Measurements from ENCODE around the gene CIZ1.
A peak's percentile ranks its signal among the peaks of the same experiment; 100 is the strongest.
"Not testable (repeated sequence)": the region's sequence is repeated elsewhere in the genome, so short reads cannot be mapped to it uniquely, and the experiment has no call there.

The CIZ1 gene

DNA sequence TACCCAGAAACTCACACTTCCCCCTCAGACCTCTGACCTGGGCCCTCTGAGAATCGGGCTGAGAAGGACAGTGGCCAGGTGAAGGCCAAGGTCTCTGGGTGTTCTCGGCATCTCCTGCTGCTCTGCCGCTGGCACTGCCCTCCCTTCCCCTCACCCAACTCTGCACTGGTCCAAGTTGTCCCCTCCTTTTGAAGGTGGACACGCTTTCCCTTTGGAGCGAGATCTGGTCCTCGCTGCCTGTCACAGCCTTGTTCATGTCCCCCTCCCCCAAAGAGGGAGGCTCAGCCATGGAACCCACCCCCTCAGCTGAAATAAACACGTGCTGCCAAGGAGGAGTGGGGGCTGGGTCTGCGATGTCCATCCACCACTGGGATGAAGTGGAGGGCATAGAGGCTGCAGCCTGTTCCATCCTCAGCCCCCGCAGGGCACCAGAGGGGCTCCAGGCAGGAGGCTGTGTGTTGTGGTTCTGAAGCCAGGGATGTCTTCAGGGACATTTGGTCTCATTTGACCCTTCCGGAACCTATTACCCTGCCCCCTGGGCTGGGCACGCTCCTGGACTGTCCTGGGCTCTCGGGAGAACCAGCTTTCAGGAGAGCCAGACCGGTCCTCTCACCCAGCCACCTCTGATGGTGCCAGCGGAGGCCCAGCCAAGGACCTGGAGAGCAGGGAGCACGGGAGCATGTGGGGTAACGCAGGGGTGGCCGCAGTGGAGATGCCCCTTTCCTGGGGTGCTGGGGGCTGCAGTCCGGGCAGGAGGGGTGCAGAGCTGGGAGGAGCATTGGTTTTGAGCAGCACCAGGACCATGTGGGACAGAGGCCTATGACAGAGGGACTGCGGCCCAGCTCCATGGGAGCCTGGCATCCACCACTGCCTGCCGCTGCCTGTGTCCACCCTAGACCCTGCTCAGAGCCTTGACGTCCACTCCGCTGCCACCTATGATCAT is 46.9 kb downstream of the CIZ1 start:
- no peak for DNase-seq

DNA sequence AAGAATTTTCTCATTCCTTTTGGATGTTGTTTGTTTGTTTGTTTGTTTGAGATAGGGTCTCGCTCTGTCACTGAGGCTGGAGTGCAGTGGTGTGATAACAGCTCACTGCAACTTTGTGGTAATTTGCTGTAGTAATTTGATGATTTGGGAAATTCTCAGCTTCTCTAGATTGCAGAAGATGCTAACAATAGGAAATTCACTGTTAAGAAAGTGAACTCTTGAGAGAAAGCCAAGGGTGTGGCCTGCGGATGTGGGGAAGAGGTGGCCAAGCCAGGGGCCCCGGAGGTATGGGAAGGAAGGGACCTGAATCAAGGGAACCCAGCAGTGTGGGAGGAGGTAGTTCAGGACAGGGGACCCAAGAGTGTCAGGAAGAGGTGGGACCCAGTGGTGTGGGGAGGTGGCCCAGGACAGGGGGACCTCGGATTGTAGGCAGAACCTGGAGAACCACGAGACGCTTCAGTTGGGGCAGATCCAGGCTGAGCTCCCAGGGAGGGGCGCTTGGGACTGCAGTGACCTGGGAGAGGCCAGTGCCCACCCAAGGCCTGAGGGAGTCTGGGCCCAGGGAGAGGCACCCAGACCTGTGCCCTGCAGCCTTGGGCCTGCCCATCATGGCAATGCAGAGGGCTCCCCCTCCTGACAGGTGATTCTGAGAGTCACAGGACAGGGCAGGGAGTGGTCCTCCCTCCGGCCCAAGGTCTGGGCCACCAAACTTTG is 47.7 kb downstream of the CIZ1 start:
- DNase-seq, result no peak

DNA sequence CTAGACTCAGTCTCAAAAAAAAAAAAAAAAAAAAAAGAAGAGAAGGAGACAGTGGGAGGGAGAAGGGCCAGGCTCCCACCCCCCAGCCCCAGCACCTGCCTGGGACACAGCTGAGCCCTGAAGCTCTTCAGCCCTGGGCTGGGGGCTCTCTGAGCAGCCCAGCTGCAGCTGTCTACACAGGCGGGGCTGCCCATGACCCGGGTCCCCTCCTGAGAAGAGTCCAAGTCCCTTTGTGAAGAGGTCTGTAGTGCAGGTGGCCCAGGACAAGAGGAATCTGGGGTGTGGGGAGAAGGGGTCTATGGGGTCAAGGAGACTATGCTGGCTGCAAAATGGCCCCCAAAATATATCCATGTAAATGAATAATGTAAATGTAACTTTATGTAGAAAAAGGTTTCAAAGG is 48.8 kb downstream of the CIZ1 start:
- no peak for DNase-seq

DNA sequence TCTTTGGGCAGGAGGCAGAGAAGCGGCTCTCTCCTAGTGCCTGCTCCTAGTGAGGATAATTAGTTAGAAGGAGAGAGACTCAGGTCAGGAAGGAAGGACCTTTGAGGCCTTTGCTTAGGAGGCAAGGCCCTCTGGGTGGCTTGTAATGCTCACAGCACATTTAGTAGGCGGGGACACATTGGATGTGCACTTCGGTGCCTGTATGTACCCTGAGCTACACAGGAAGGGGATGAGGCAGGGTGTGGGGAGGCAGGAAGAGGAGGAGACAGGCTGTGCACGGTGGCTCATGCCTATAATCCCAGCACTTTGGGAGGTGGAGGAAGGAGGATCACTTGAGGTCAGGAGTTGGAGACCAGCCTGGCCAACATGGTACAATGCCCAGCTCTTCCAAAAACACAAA is 49.3 kb downstream of the CIZ1 start:
- DNase-seq, result no peak

DNA sequence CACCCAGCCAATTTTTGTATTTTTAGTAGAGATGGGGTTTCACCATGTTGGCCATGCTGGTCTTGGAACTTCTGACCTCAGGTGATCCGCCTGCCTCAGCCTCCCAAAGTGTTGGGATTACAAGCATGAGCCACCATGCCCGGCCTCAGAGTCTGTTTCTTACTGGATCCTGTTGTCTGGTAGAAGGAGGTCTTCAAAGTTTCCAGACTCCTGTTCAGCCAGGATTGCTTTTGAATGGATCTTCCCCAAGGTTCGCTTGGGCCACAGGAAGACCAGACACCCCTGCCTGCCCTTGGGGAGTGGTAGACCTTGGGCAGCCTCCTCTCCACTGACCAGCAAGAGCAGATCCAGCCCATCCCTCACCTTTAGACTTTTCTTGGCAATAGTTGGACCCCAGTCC is 49.8 kb downstream of the CIZ1 start:
- DNase-seq, result no peak

DNA sequence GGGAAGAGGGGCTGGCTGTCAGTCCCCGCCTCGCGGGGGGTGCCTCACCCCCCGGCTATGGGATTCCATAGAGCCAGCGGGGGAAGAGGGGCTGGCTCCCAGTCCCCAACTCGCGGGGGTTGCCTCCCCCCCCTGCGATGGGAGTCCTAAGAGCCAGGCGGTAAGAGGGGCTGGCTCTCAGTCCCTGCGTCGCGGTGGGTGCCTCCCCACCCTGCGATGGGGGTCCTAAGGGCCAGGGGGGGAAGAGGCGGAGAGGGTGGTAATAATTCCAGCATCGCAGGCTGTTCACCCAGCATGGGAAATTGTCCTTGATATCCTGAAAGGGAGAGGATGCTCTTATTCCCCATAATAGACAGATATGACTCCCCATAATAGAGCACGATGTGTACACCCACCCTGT is 51.8 kb downstream of the CIZ1 start:
- no peak for DNase-seq

DNA sequence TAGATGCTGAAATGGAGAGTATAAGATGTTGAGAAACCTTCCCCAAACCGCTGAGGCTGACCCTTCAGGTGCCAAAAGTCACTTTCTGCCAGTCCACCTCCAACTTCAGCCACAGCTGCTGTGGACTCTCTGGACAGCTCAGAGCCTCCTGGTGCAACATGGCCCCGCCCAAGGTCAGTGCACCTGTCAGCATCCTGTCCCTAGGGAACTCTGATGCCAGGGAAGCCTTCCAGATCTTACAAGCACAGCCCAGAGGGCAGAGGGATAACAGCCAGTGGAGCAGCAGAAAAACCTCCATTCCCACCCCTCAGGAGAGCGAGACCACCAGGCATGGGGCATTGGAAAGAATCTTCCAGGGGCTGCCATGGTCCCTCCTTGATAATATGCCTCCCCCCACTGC is 53.4 kb downstream of the CIZ1 start:
- DNase-seq, result no peak

DNA sequence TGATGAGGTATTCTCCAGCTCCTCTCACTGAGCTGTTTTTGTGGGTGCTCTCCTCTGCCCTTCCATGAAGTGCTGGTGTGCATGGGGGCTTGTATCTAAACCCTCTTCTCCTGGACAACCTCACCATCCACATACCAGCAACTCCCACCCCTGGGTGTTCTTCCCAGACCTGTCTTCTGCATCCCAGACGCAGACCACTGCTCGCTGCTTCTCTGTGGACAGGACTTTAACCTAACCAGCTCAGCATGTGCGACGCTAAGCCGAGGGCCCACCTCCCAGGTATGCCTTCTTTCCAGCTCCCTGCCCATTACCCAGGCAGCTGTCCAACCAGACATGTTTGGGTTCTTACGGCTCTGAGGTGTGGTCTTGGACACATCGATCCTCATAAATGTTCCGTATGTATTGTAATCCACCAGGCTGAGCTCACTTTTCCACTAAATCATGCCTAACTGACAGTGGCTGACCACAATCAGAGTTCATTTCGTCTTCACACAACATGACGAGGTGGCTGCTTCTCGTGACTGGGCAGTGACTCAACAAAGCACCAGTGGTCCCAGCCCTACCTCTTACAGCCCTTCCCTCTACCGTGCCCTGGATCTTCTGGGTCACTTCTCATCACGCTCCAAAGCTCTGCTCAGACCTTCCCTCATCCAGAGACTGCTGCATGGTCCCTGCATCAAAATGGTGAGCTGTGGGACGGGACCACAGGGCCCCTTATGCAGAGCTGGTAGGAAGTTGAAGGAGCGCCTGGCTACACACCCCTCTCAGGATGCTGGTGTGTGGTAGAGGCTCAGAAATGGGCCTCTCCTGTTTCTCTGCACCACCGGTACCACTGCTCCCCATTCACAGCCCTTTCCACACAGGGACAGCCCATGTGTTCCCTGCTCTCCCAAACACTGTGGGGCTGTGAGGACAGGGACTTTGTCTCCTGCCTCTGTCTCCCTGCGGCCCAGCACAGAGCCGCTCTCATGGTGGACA is 54.3 kb downstream of the CIZ1 start:
- no peak for DNase-seq

DNA sequence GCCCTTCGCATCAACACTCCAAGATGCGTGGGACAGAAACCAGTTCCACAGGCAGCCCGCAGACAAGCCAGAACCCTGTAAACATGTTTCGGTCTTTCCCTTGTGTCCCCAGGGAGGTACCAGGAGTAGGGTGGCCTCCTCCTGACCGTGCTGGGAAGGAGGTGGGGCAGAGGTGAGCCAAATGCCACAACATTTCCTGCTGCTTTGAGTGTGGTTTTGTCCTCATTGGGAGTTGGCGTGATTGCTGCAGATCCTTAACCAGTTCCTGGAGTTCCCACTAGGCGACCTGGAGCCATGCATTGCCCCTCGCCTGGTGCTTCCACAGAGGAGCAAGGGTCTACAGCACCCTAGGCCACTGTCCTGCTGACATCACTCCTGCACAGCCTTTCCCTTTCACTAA is 55.8 kb downstream of the CIZ1 start:
- DNase-seq, result not testable (repeated sequence)

DNA sequence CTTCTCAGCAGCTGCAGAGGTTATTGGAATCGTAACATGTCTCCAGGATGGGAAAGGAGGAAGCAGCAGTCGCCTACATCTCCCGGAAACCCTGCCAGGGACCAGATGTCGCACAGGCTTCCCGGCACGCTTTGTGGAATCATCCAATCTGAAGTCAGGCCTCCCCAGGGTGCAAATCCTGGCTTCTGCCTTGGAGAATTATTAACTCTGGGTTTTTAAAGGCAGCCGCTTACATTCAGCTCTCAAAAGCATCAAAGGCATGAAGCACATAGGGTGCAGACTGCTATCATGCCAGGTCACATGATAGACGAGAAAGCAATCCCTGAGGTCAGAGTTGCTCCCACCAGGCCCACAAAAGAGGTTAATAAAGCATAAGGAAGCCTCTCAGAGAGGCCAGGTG is 59.2 kb downstream of the CIZ1 start:
- DNase-seq, result not testable (repeated sequence)

DNA sequence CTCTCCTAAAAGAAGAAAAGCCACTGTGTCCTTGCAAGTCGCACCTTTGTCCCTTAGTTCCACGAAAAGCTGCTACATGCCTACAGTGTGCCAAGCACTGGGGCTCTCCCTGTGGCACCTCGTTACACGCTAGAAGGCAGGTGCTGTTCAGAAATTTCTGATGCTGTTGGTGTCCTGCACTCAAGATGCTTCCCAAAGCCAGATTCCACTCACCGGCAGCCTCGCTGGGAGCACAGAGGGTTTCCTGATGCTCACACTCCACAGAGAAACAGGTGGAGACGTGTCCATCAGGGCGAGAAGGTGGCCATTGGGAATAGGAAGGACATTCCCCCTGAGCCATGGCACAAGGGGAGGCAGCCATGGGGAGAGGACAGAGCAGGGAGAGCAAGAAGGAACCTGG is 60.0 kb downstream of the CIZ1 start:
- DNase-seq, result not testable (repeated sequence)

DNA sequence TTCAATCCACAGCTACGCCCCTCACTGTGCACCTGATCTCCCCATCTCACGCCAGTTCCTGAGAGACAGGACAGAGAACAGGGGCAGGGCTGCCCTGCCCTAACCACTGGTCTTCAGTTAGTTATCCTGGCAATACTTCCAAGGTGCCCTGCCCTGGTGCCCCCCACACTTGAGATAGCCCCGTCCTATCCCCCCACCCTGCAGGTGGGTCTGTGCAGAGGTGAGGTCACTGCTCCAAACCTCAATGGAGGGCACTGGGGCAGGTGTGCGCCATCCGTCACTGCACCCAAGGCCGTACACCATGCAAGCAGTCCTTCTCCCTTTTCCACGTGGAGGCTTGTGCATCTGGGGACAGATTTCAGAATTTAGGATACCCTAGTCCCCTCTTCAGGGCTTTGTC is 60.7 kb downstream of the CIZ1 start:
- not testable (repeated sequence) for DNase-seq

DNA sequence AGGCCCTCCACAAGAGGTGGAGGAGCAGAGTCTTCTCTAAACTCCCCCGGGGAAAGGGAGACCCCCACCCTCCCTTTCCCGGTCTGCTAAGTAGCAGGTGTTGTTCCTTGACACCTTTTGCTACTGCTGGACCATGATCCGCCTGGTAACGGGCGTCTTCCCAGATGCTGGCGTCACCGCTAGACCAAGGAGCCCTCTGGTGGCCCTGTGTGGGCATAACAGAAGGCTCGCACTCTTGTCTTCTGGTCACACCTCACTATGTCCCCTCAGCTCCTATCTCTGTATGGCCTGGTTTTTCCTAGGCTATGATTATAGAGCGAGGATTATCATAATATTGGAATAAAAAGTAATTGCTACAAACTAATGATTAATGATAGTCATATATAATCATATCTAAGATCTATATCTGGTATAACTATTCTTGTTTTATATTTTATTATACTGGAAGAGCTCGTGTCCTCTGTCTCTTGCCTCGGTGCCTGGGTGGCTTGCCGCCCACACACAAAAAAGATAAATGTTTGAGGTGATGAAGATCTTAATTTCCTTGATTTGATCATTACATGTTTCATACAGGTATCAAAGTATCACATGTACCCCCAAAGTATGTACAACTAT is 61.3 kb downstream of the CIZ1 start:
- DNase-seq, result not testable (repeated sequence)

DNA sequence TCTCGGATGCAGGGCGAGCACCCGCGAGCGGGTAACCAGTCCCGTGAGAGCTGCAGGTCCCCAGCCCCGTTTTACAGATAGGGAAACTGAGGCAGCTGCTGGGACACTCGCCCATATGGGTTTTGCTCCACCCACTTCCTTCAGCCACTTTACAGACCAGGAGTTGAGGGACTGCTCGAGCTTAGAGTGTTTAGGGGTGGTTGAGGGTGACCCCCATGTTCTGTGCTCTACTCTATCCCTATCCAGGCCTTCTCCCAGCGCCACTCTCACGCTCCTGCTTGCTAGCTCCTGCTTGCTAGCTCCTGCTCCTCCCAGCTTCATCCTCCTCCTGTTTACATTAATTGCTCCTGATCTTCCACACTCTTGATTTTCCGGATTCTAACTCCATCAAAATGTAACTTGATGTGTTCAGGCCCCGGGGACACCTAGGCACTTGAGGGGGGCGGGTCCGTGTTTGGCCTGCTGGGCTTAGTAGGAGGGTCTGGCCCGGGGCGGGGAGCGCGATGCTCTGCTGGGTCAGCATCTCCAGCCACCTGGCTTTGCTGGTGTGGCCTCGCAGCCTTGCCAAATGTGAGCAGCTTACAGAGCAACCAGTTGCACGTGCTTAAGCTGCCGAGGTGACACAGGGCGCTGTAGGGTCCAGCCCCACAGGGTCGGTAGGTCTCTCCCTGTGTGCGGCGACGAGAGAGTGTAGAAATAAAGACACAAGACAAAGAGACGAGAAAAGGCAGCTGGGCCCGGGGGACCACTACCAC is 62.4 kb downstream of the CIZ1 start:
- no peak for DNase-seq

DNA sequence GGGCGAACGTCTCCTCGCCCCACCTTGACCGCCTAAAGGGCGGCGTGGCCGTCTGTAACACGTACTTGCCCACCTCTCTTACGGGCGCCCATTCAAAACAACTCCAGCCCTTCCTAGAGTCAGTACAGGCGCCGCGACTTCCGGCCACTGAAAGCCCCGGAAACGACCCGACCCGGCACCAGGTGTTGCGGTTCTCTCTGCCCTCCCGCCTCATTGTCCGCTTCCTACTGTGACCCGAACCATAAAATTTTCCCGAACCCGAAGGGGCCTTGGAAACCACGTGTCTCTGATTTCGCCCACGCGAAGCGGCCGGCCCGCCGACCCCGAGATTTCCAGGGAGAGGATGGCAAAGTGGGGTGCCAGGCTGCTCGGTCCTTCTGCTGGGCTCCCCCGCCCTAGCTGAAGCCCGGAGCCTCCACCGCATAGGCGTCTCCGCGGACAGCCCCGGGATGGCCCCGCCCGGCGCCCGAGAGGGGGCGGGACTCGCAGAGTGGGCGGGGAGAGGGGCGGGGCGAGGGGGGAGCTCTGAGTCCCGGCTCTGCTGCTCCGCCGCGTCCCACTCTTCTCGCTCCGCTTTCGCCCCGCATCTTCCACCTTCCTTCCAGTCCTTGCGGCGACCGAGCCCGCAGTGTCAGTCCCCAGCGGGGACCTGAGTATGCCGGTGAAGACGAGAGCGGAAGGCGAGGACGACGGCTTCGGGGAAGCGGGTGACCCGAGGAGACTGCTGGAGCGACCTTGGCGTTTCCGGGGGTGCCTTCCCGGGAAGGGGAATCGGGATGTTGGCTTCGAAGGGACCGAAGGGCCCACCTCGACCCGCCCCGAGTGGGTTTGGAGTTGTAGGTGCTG is 63.2 kb downstream of the CIZ1 start:
- DNase-seq, result peak; percentile 72

DNA sequence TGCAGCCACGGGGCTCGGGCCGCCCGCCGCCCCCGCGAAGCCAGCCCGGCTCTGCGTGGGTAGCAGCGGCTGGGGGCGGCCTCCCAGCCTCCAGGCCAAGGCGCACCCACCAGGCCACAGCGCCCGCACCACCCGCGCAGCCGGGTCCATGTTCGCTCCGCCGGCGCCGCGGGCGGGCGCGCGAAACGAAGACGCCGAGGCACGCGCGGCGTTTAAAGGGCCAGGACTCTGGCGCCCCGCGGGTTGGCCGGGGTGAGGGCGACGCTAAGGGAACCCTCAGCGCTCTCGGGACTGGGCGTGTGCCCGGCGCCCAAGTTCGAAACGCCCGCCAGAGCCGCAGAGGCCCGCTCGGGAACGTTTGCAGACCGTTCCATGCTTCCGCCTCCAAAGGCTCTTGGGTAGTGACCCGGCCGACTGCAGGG is 63.8 kb downstream of the CIZ1 start, which contains the start of gene PTGES2:
Gene PTGES2 (minus strand): TSS at position 162 of the 422 bp plus-strand sequence. CDS start 12 bp downstream, at position 150.
- peak; percentile 76 for DNase-seq

DNA sequence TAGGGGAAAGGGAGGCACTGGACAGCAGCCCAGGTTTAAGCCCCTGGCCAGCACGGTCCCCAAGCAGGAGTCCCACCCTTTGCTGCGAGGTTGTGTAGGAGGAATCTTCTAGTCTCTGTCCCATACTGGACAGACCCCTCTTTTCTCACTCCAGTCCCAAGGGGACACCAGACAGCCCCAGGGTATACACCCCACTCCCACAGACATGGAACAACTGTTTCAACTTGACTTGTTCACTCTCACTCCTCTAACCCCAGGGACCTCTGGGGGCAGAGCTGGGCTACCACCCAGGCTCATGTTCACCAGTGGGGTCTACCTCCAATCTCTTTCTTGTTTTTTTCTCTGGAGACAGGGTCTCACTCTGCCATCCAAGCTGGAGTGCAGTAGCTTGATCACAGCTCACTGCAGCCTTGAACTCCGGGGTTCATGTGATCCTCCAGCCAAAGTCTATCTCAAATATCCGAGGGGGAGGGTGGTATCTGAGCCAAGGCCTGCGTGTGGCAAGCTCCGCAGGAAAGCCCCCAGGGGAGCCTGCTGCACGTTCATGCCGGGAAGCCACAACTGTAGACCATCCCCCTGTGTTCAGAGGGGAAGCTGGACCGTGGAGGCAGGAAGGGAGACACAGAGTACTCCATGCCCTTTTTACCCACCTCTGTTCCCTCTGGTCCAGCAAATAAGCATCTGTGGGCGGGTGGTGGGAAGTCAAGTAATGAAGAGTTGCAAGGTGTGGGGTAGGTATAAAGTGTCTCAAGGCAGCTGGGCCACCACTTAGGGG is 65.6 kb downstream of the CIZ1 start:
- no peak for DNase-seq

DNA sequence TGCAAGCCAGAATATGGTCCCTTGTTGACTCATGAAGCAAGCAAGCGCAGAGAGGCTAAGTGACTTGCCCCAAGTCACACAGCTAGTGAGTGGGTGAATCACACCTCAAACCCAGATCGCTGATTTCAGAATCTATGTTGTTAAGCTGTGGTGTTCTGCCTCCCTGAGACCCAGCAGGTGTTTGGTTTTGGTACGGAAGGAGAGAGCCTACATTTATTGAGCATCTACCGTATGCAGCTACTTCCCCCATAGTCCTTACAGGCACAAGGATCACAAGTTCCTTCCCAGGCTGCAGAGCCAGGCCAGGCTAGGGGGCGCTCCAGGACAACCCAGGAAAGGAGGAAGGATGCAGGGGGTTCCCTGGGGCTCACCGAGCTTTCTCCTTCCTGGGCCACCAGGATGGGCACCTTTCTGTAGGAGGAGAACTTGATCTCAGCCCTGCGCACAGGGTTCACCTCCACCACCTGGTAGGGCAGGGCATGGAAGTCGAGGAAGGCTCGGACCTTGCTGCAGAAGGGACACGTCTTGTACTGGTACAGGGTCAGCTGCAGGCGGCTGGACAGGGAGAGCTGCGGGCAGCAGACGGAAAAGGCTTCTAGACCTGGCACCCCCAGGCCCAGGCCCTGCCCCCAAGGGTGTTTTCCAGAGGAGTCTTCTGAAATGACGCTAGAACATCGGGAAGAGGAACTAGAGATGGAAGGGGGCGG is 66.3 kb downstream of the CIZ1 start:
- no peak for DNase-seq

DNA sequence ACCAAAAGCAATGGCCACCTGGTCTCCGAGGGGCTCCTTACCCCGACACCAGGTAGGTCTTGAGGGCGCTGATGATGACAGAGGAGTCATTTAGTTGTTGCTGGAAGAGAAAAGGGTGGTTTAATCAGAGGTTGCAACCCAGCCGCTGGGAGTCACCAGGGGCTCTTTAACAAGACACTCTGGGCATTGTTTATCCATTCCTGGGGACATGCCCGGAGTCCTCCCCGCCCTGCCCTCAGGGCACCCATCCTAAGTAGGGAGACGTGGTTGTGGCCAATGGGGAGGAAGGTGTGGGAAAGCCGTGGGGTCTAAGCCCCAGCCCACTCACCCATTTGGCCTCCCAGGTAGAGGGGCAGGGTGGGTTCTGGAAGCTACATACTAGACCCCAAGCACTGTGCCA is 66.9 kb downstream of the CIZ1 start:
- DNase-seq, result no peak

Measured in activated gamma-delta T cell (primary cell).